NK-92 (cell line): ENCODE results near the gene WEE1.
"Not testable (repeated sequence)": the region's sequence is repeated elsewhere in the genome, so short reads cannot be mapped to it uniquely, and the experiment has no call there.

Experiments used
- DNase-seq: peaks from one replicate; lab custom pipeline; 2025; ENCODE audit not compliant: unreplicated experiment; lab: John Stamatoyannopoulos, UW

The WEE1 gene

GRCh38 chr11:9573052-9573774 lies at the start of gene WEE1:
Gene WEE1 (plus strand): TSS chr11:9573670. CDS start chr11:9573934, 264 bp downstream.
- peak; percentile 42 for DNase-seq

- DNase-seq: no peak
Measured at GRCh38 chr11:9524001-9524400, 49.5 kb upstream of the WEE1 start.

- DNase-seq: no peak
Measured at GRCh38 chr11:9525116-9525515, 48.4 kb upstream of the WEE1 start.

- no peak for DNase-seq
Measured at GRCh38 chr11:9527481-9528135, 45.9 kb upstream of the WEE1 start.

- no peak for DNase-seq
Measured at GRCh38 chr11:9528136-9528501, 45.4 kb upstream of the WEE1 start.

- no peak for DNase-seq
Measured at GRCh38 chr11:9528573-9529333, 44.7 kb upstream of the WEE1 start.

GRCh38 chr11:9529334-9529650 lies 44.2 kb upstream of the WEE1 start:
- no peak for DNase-seq

GRCh38 chr11:9530020-9530621 lies 43.3 kb upstream of the WEE1 start:
- no peak for DNase-seq

GRCh38 chr11:9530901-9531625 lies 42.4 kb upstream of the WEE1 start:
- no peak for DNase-seq

GRCh38 chr11:9533058-9533457 lies 40.4 kb upstream of the WEE1 start:
- DNase-seq: no peak

GRCh38 chr11:9533736-9534473 lies 39.6 kb upstream of the WEE1 start:
- DNase-seq: no peak

- DNase-seq: no peak
Measured at GRCh38 chr11:9535189-9535781, 38.2 kb upstream of the WEE1 start.

- DNase-seq: no peak
Measured at GRCh38 chr11:9538548-9538947, 34.9 kb upstream of the WEE1 start.

- not testable (repeated sequence) for DNase-seq
Measured at GRCh38 chr11:9549216-9549615, 24.3 kb upstream of the WEE1 start.

- DNase-seq: no peak
Measured at GRCh38 chr11:9550191-9550628, 23.3 kb upstream of the WEE1 start.

GRCh38 chr11:9561279-9561982 lies 12.0 kb upstream of the WEE1 start:
- DNase-seq: no peak

- no peak for DNase-seq
Measured at GRCh38 chr11:9562716-9563115, 10.8 kb upstream of the WEE1 start.

- DNase-seq: no peak
Measured at GRCh38 chr11:9563196-9563730, 10.2 kb upstream of the WEE1 start.
